NCI-H82 treated with DMSO at 0.1 percent for 48 hours (cell line): ENCODE data around the gene FRZB.
"Not testable (repeated sequence)": the region's sequence is repeated elsewhere in the genome, so short reads cannot be mapped to it uniquely, and the experiment has no call there.

Experiments used
- DNase-seq: peaks from one replicate; lab custom pipeline; 2025; ENCODE audit not compliant: unreplicated experiment; lab: John Stamatoyannopoulos, UW

Gene FRZB

GRCh38 chr2:182890773-182891378 is 24.4 kb upstream of the FRZB start:
- no peak for DNase-seq

- DNase-seq: no peak
Observed at GRCh38 chr2:182890305-182890704, 23.9 kb upstream of the FRZB start.

GRCh38 chr2:182887753-182888415 is 21.4 kb upstream of the FRZB start:
- no peak for DNase-seq

GRCh38 chr2:182887093-182887492 is 20.7 kb upstream of the FRZB start:
- no peak for DNase-seq

- DNase-seq: no peak
Observed at GRCh38 chr2:182885771-182886170, 19.3 kb upstream of the FRZB start.

- peak; percentile 41 for DNase-seq
Observed at GRCh38 chr2:182883451-182883850, 17.0 kb upstream of the FRZB start.

GRCh38 chr2:182880100-182880499 is 13.7 kb upstream of the FRZB start:
- not testable (repeated sequence) for DNase-seq

GRCh38 chr2:182876653-182877052 is 10.2 kb upstream of the FRZB start:
- DNase-seq: not testable (repeated sequence)

GRCh38 chr2:182870227-182870626 is 3.8 kb upstream of the FRZB start:
- peak; percentile 32 for DNase-seq

GRCh38 chr2:182868054-182868796 is 1.8 kb upstream of the FRZB start:
- no peak for DNase-seq

- DNase-seq: no peak
Observed at GRCh38 chr2:182867426-182868053, 1.1 kb upstream of the FRZB start.

GRCh38 chr2:182866095-182866460 is 359 bp downstream of the FRZB start:
- no peak for DNase-seq

GRCh38 chr2:182864949-182865570 is 1.4 kb downstream of the FRZB start:
- DNase-seq: no peak

- DNase-seq: no peak
Observed at GRCh38 chr2:182863642-182864041, 2.8 kb downstream of the FRZB start.

GRCh38 chr2:182862091-182862490 is 4.3 kb downstream of the FRZB start:
- no peak for DNase-seq

- DNase-seq: no peak
Observed at GRCh38 chr2:182860858-182861257, 5.6 kb downstream of the FRZB start.

GRCh38 chr2:182858671-182859070 is 7.8 kb downstream of the FRZB start:
- DNase-seq: no peak

- no peak for DNase-seq
Observed at GRCh38 chr2:182855376-182855775, 11.1 kb downstream of the FRZB start.

- no peak for DNase-seq
Observed at GRCh38 chr2:182854375-182855105, 11.9 kb downstream of the FRZB start.

- DNase-seq: no peak
Observed at GRCh38 chr2:182852801-182853200, 13.6 kb downstream of the FRZB start.

GRCh38 chr2:182852090-182852489 is 14.3 kb downstream of the FRZB start:
- peak; percentile 50 for DNase-seq
